Left lung (tissue), 10 donors: Measurements from ENCODE around the gene PDE4D. TPM values are rescaled to one million over a fixed set of nuclear protein-coding genes. Genes with fewer than 3 reads are reported as not detected.

ENCODE experiments used
- ATAC-seq: fragments of 200-7000 bp; cut with Tn5 transposase; one replicate; pipeline ENCODE4 v1.9.1; 2020; ENCODE audit warnings: moderate library complexity
- DNase-seq, 4 donors: peaks; one replicate each; pipeline ENCODE4 v3.0.0-alpha.2; 2013 to 2020
- H3K27ac ChIP-seq, 2 donors: fragments of 200-600 bp; sonication (generic) in 1 of 2; one replicate each; pipeline versions ENCODE4 v1.5.0 to v1.8.0; 2020 to 2021
- H3K27me3 ChIP-seq, 2 donors: fragments of 200-600 bp; sonication (generic) in 1 of 2; one replicate each; pipeline versions ENCODE4 v1.5.0 to v1.8.0; 2020 to 2021
- H3K36me3 ChIP-seq, 2 donors: fragments of 200-600 bp; sonication (generic) in 1 of 2; one replicate each; pipeline versions ENCODE4 v1.5.0 to v1.8.0; 2020 to 2021
- H3K4me1 ChIP-seq, 2 donors: fragments of 200-600 bp; one replicate each; pipeline ENCODE4 v1.8.0; 2021
- H3K4me3 ChIP-seq, 2 donors: fragments of 200-600 bp; sonication (generic) in 1 of 2; one replicate each; pipeline versions ENCODE4 v1.5.0 to v1.8.0; 2020 to 2021; ENCODE audit warnings: mild to moderate bottlenecking in 1 of 2
- H3K9me3 ChIP-seq, 2 donors: fragments of 200-600 bp; sonication (generic) in 1 of 2; one replicate each; pipeline versions ENCODE4 v1.5.0 to v1.8.0; 2020 to 2021
- intact Hi-C, 2 donors: fragments of 100-400 bp; cut with DNase I; formaldehyde crosslinking; loops; one replicate each; pipeline versions ENCODE4 v1.11.2 to v1.14.2; 2022
- polyA plus RNA-seq, 6 donors: library from polyadenylated mRNA; unstranded; fragments of 120-200 nt; gene quantifications; one replicate each; pipeline ENCODE4 v1.2.1, GENCODE V29; 2013; ENCODE audit not compliant: insufficient read length in 6 of 6
- total RNA-seq, 2 donors: library from RNA; stranded (reverse); fragmentation: NEBNext Ultra II Directional; extraction: Animal tissue kit (Norgen Biotek cat#: 25700); gene quantifications; one replicate each; pipeline ENCODE4 v1.2.1, GENCODE V29; 2021
- TF ChIP-seq, protein P1 (sequence below), 2 donors: fragments of 200-600 bp; sonication (generic) in 1 of 2; IDR thresholded peaks; one replicate each; pipeline versions ENCODE4 v1.5.0 to v1.8.0; 2021; ENCODE audit warnings: antibody characterized with exemption in 2 of 2
- donor health status: DM: no; HTN: yes; CAD: no.
- donor health status: DM: no; HTN: no; CAD: no.

Gene PDE4D
- total and polyA plus RNA-seq, 8 donors: 21.4 to 57.1 (median 25.4) TPM

DNA sequence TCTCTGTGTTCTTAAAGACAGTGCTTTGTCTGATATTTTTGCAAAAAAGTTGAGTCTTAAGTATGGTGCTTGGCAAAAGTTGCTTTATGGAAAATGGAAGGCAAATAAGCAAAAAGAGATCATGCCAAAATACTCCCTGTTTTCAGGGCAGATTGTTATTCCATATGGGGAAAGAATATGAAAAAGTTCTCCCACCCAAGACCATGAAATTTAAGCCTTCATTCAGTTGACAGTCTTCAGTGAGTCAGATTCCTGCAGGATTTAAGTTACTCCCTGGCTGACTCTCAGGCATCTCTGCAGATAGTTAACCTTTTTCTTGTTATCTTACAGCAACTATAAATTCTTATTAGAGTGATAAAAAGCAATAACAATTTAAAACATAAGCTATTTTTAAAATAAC, 601.6 kb downstream of the PDE4D start:
- no peak overlapping the region for H3K27ac ChIP-seq
- H3K4me1 ChIP-seq: peaks cover 0 to 5% of the 10 kb centered on the region in 2 donors
- no peaks in the 10 kb centered on the region for H3K9me3 ChIP-seq
- TF ChIP-seq, protein P1, sequence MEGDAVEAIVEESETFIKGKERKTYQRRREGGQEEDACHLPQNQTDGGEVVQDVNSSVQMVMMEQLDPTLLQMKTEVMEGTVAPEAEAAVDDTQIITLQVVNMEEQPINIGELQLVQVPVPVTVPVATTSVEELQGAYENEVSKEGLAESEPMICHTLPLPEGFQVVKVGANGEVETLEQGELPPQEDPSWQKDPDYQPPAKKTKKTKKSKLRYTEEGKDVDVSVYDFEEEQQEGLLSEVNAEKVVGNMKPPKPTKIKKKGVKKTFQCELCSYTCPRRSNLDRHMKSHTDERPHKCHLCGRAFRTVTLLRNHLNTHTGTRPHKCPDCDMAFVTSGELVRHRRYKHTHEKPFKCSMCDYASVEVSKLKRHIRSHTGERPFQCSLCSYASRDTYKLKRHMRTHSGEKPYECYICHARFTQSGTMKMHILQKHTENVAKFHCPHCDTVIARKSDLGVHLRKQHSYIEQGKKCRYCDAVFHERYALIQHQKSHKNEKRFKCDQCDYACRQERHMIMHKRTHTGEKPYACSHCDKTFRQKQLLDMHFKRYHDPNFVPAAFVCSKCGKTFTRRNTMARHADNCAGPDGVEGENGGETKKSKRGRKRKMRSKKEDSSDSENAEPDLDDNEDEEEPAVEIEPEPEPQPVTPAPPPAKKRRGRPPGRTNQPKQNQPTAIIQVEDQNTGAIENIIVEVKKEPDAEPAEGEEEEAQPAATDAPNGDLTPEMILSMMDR (IDR thresholded peaks at IDR 0.05): no peak
- ATAC-seq: no peak
- no peak overlapping the region for H3K4me3 ChIP-seq
- intact Hi-C loops: no loop called here
- H3K36me3 ChIP-seq: no peaks in the 10 kb centered on the region
- no peaks in the 10 kb centered on the region for H3K27me3 ChIP-seq
- DNase-seq: no peak

DNA sequence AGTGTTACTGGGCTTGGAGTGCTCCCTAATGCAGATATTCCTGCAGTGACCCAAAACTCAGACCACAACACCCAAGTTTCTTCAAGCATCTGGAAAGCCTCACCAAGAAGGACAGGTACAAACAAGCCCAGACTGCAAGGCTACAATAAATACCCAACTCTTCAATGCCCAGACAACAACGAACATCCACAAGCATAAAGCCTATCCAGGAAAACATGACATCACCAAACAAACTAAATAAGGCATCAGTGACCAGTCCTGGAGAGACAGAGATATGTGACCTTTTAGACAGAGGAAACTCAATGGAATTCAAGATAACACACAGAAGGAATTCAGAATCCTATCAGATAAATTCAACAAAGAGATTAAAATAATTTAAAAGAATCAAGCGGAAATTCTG, 605.6 kb downstream of the PDE4D start:
- DNase-seq: no peak
- intact Hi-C loops: no loop called here
- TF ChIP-seq, protein P1 (IDR thresholded peaks at IDR 0.05): no peak
- no peaks in the 10 kb centered on the region for H3K36me3 ChIP-seq
- no peak overlapping the region for H3K4me3 ChIP-seq
- no peaks in the 10 kb centered on the region for H3K9me3 ChIP-seq
- ATAC-seq: no peak
- H3K27ac ChIP-seq: no peak overlapping the region
- H3K27me3 ChIP-seq: no peaks in the 10 kb centered on the region
- H3K4me1 ChIP-seq: no peaks in the 10 kb centered on the region

- ATAC-seq: peak; percentile 81
These were observed 606.2 kb downstream of the PDE4D start for GRCh38 chr5:59287361-59287760.

GRCh38 chr5:59286510-59286909, 607.0 kb downstream of the PDE4D start:
- H3K4me3 ChIP-seq: no peak overlapping the region
- intact Hi-C loops: no loop called here
- no peaks in the 10 kb centered on the region for H3K27me3 ChIP-seq
- ATAC-seq (peak; percentile 92), DNase-seq (no peak)
- no peaks in the 10 kb centered on the region for H3K36me3 ChIP-seq
- H3K4me1 ChIP-seq: no peaks in the 10 kb centered on the region
- TF ChIP-seq, protein P1 (IDR thresholded peaks at IDR 0.05): no peak
- no peaks in the 10 kb centered on the region for H3K9me3 ChIP-seq
- no peak overlapping the region for H3K27ac ChIP-seq

More at GRCh38 chr5:59287361-59287760, 606.2 kb downstream of the PDE4D start:
- no peaks in the 10 kb centered on the region for H3K4me1 ChIP-seq
- no peak overlapping the region for H3K4me3 ChIP-seq
- no peaks in the 10 kb centered on the region for H3K36me3 ChIP-seq
- no peak for DNase-seq
- H3K27me3 ChIP-seq: no peaks in the 10 kb centered on the region
- TF ChIP-seq, protein P1 (IDR thresholded peaks at IDR 0.05): no peak
- peak overlapping the region in 1 of 2 donors; percentile 42 for H3K27ac ChIP-seq
- H3K9me3 ChIP-seq: no peaks in the 10 kb centered on the region
- intact Hi-C loops: no loop called here

DNA sequence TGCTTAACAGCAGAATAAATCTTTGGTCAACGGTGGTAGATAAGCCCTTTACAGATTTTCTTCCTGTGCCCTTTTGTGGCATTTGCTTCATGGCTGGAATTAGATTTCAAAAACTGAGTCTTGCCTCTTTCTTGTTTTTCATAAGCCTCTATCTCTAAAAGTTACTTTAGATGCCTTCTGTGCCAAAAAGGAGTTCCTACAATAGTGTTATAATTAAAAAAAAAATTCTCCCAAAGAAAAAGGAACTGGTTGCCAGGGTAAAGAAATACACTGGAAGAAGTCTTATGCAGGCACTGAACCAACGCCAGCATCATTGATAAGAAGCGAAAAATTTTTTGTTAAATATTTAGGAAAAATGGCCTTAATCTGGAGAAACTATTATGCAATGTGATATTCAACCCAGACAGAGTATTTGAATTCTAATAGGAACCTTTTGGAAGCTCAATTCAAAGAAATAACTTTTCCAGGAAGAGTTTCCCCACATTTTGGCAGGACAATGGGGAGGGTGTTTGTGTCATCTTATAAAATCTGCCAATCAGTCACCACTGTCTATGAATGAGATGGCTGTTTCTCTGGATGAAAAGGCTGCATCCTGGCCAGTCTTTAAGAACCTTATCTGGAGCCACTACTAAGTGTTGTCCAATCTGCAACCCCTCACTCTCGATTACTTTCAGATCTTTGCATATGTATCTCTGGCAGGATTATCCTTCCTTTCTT, 608.1 kb downstream of the PDE4D start:
- H3K36me3 ChIP-seq: no peaks in the 10 kb centered on the region
- DNase-seq: no peak
- no peaks in the 10 kb centered on the region for H3K4me1 ChIP-seq
- H3K27ac ChIP-seq: no peak overlapping the region
- TF ChIP-seq, protein P1 (IDR thresholded peaks at IDR 0.05): no peak
- H3K4me3 ChIP-seq: no peak overlapping the region
- ATAC-seq: no peak
- intact Hi-C loops: no loop called here
- H3K27me3 ChIP-seq: no peaks in the 10 kb centered on the region
- H3K9me3 ChIP-seq: no peaks in the 10 kb centered on the region
